Mucosa of descending colon (tissue), 3 donors: ENCODE results near the gene ARAP2. TPM values are rescaled to one million over a fixed set of nuclear protein-coding genes. Genes with fewer than 3 reads are reported as not detected.

Experiments
- ATAC-seq: fragments of 200-7000 bp; cut with Tn5 transposase; one replicate; pipeline ENCODE4 v1.9.1; 2020; ENCODE audit warnings: mild to moderate bottlenecking, moderate library complexity
- DNase-seq, 3 donors: peaks; one replicate each; pipeline ENCODE4 v3.0.0-alpha.2; 2020
- H3K36me3 ChIP-seq: fragments of 200-600 bp; one replicate; pipeline ENCODE4 v1.8.0; 2021; ENCODE audit warnings: low read depth, mild to moderate bottlenecking
- H3K4me1 ChIP-seq: fragments of 200-600 bp; one replicate; pipeline ENCODE4 v1.8.0; 2021; ENCODE audit warnings: low read depth, mild to moderate bottlenecking
- H3K4me3 ChIP-seq: fragments of 200-600 bp; one replicate; pipeline ENCODE4 v1.8.0; 2021; ENCODE audit warnings: mild to moderate bottlenecking
- H3K9me3 ChIP-seq: fragments of 200-600 bp; one replicate; pipeline ENCODE4 v1.8.0; 2021; ENCODE audit warnings: mild to moderate bottlenecking
- intact Hi-C, 2 donors: fragments of 100-400 bp; cut with DNase I in 1 of 2; cut with micrococcal nuclease in 1 of 2; formaldehyde crosslinking; loops; one replicate each; pipeline versions ENCODE4 v1.11.0 to v1.11.1; 2022; cut with DNase I, micrococcal nuclease
- total RNA-seq, 3 donors: library from RNA; stranded (reverse); fragmentation: NEBNext Ultra II Directional in 2 of 3; extraction: Animal tissue kit (Norgen Biotek cat#: 25700) in 2 of 3; gene quantifications; one replicate each; pipeline versions ENCODE4 v1.2.1 to v1.2.4, GENCODE V29; 2021 to 2023
- TF ChIP-seq, protein P1 (sequence below): fragments of 200-600 bp; IDR thresholded peaks from one replicate; pipeline ENCODE4 v1.8.0; 2022; ENCODE audit warnings: antibody characterized with exemption, mild to moderate bottlenecking
- donor health status: DM: no; HTN: no; CAD: no; lungs with moderate emphysema.
- donor health status: DM: no; HTN: no; CAD: no.
- donor health status: DM: no; HTN: yes; CAD: no.

The ARAP2 gene
- total RNA-seq, 3 donors from 2014 or later: 21.7 to 27.9 (median 22.5) TPM

DNA sequence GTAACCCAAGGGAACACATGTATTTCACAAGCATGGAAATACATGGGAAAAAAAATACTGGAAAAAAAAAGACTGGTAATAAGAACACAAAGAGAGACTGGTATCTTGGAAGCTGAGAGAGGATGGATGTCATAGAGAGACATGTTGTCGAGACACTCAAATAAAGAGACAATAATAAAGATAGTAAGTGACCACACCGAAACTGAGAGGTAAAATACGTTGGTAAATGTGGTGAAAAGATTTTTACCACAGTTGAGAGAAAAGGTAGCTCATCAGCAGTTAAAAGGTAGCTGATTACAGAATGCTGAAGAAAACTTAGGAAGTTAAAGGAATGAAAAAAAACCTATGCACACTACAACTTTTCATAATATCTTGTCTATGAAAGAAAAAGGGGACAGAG is 81.1 kb downstream of the ARAP2 start:
- intact Hi-C loops: no loop called here
- Histone ChIP-seq H3K4me1 (no peaks in the 10 kb centered on the region), H3K4me3 (no peak overlapping the region), H3K36me3 (no peaks in the 10 kb centered on the region), H3K9me3 (no peaks in the 10 kb centered on the region)
- DNase-seq (no peak), ATAC-seq (no peak)
- TF ChIP-seq, protein P1, sequence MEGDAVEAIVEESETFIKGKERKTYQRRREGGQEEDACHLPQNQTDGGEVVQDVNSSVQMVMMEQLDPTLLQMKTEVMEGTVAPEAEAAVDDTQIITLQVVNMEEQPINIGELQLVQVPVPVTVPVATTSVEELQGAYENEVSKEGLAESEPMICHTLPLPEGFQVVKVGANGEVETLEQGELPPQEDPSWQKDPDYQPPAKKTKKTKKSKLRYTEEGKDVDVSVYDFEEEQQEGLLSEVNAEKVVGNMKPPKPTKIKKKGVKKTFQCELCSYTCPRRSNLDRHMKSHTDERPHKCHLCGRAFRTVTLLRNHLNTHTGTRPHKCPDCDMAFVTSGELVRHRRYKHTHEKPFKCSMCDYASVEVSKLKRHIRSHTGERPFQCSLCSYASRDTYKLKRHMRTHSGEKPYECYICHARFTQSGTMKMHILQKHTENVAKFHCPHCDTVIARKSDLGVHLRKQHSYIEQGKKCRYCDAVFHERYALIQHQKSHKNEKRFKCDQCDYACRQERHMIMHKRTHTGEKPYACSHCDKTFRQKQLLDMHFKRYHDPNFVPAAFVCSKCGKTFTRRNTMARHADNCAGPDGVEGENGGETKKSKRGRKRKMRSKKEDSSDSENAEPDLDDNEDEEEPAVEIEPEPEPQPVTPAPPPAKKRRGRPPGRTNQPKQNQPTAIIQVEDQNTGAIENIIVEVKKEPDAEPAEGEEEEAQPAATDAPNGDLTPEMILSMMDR: no peak

DNA sequence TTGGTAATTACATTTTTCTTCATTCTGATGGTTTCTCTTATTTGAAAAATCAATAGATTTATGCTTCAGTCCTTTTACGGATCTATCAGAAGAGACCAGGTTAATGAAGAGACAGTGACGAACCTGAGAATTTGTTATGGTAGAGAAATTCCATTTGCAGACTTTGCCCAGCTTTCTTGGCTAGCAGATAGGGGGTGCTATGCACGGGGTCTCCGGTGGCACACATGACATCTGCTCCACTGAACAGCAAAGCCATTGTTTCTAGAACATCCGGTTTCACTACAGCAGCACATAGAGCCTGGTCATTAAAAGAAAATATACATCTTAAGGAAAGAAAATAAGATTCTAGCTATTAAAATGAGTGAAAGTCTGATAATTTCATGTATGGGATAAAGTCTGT is 85.1 kb downstream of the ARAP2 start:
- TF ChIP-seq, protein P1: no peak
- H3K4me3 ChIP-seq: no peak overlapping the region
- no peak for ATAC-seq
- H3K36me3 ChIP-seq: no peaks in the 10 kb centered on the region
- no peaks in the 10 kb centered on the region for H3K4me1 ChIP-seq
- H3K9me3 ChIP-seq: no peaks in the 10 kb centered on the region
- intact Hi-C loops: no loop called here
- DNase-seq: no peak

DNA sequence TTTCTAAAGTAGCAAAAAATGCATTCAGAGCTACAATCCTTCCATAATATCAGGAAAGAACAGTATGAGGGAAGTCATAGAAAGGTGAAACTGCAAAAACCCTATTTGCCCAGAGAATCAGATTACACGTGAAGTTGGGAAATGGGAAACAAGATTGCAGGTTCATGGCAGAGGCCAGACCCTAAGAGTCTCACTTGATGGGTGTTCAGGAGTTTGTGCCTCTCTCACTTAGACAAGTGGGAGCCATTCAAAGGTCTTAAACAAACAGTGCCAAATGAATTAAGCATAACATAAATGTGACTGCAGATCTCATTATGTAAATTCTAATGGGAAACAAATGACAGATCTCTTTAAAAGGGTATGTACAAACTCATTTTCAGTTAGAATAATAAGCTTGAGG is 91.6 kb downstream of the ARAP2 start:
- ATAC-seq: no peak
- H3K4me1 ChIP-seq: no peaks in the 10 kb centered on the region
- TF ChIP-seq, protein P1: no peak

DNA sequence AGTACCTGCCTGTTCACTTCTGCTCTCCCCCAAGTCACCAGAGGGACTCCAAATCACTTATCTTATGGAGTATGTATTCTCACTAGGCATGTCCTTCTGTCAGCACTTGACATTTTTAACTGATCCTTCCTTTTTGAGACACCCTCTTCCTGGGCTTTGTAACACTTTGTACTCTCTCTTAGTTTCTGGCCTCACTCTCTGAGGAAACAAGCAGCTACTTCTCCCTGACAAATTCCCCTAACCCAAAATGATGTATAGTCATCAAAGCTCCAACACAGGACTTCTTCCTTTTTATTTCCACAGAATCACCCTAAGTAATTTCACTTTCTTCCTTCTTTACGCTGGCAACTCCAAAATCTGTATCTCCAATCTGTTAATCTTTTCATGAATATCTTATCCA is 101.8 kb downstream of the ARAP2 start:
- ATAC-seq (no peak), DNase-seq (no peak)
- no peaks in the 10 kb centered on the region for H3K4me1 ChIP-seq
- intact Hi-C loops: no loop called here
- no peaks in the 10 kb centered on the region for H3K36me3 ChIP-seq
- TF ChIP-seq, protein P1: no peak
- H3K9me3 ChIP-seq: no peaks in the 10 kb centered on the region
- no peak overlapping the region for H3K4me3 ChIP-seq

More for the DNA sequence above, 91.6 kb downstream of the ARAP2 start:
- no peaks in the 10 kb centered on the region for H3K36me3 ChIP-seq
- H3K4me3 ChIP-seq: no peak overlapping the region
- no peak for DNase-seq
- intact Hi-C loops: no loop called here
- no peaks in the 10 kb centered on the region for H3K9me3 ChIP-seq

DNA sequence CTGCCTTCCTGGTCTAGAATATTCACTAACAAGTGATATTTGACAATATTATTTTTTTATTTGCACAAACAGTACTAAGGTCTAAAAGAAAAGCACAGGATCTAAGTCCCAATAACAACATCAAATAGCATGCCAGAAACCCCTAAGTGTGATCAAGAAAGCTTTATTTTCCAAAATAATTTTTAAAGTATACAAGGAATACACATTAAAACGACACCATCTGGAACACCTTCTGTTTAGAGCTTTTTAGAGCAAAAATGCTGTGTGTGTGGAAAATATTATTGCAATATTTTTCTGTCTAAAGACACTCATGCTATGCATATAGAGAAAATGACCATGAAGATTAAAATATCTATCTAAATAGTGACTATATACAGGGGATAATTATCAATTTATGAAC is 103.1 kb downstream of the ARAP2 start:
- H3K9me3 ChIP-seq: no peaks in the 10 kb centered on the region
- TF ChIP-seq, protein P1: no peak
- DNase-seq: no peak
- no peak for ATAC-seq
- no peak overlapping the region for H3K4me3 ChIP-seq
- intact Hi-C loops: no loop called here
- no peaks in the 10 kb centered on the region for H3K4me1 ChIP-seq
- H3K36me3 ChIP-seq: no peaks in the 10 kb centered on the region

DNA sequence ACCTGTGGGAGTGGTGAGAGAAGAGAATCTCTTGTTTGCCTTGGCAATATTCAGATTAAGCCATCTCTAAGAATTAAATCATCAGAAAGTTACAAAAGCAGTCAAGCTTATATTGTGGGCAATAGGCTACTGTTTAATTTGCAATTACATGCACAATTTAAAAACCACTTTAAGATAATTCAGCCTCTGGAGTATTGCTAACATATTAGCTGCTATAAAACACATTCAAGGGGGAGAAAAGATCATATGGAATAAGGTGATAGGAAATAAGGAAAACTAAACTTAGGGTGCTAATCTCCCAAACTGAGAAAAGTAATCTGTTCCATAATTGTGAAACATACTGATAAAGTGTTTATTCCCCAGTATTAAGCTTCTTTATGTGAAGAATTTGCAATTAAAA is 103.9 kb downstream of the ARAP2 start:
- TF ChIP-seq, protein P1: no peak
- ATAC-seq: no peak
- H3K4me1 ChIP-seq: no peaks in the 10 kb centered on the region
- no peak overlapping the region for H3K4me3 ChIP-seq
- no peaks in the 10 kb centered on the region for H3K9me3 ChIP-seq
- DNase-seq: no peak
- H3K36me3 ChIP-seq: no peaks in the 10 kb centered on the region
- intact Hi-C loops: no loop called here
